HepG2 (cell line): Measurements from ENCODE around the gene PRKCG. TPM values are rescaled to one million over a fixed set of nuclear protein-coding genes. Genes with fewer than 3 reads are reported as not detected.

Source experiments
- DMAP1 ChIP-seq: IDR thresholded peaks from 2 replicates; pipeline ENCODE4 v1.6.1; 2016
- HOXD1 ChIP-seq: sonication (generic); formaldehyde crosslinking; IDR thresholded peaks from 2 replicates; pipeline ENCODE4 v1.5.0; 2020; ENCODE audit warnings: missing genetic modification reagents
- MAF1 ChIP-seq: sonication (generic); formaldehyde crosslinking; IDR thresholded peaks from 2 replicates; pipeline ENCODE4 v1.5.0; 2020; ENCODE audit warnings: missing genetic modification reagents, borderline replicate concordance
- MEIS1 ChIP-seq: sonication (generic); formaldehyde crosslinking; IDR thresholded peaks from 2 replicates; pipeline ENCODE4 v1.9.0; 2021; ENCODE audit warnings: mild to moderate bottlenecking, missing genetic modification reagents, moderate library complexity, borderline replicate concordance
- NFRKB ChIP-seq: fragments of 450-650 bp; IDR thresholded peaks from 2 replicates; pipeline ENCODE4 v1.6.1; 2017
- NR0B2 ChIP-seq: sonication (generic); formaldehyde crosslinking; IDR thresholded peaks from 2 replicates; pipeline ENCODE4 v1.4.0; 2020; ENCODE audit warnings: mild to moderate bottlenecking, missing genetic modification reagents
- PHF8 ChIP-seq: sonication (generic); formaldehyde crosslinking; IDR thresholded peaks from 2 replicates; pipeline ENCODE4 v1.5.0; 2020; ENCODE audit warnings: missing genetic modification reagents
- POGZ ChIP-seq: sonication (generic); formaldehyde crosslinking; IDR thresholded peaks from 2 replicates; pipeline ENCODE4 v1.4.0; 2020; ENCODE audit warnings: mild to moderate bottlenecking, missing genetic modification reagents
- POLR2G ChIP-seq: fragments of 200-400 bp; formaldehyde crosslinking; IDR thresholded peaks from 2 replicates; pipeline ENCODE4 v1.6.1; 2018; ENCODE audit warnings: mild to moderate bottlenecking, low read depth, low read length, moderate library complexity
- TP53 ChIP-seq: sonication (generic); formaldehyde crosslinking; conservative IDR thresholded peaks from 2 replicates; pipeline ENCODE4 v1.4.0; 2020; ENCODE audit warnings: missing genetic modification reagents
- ZBTB1 ChIP-seq: sonication (generic); formaldehyde crosslinking; IDR thresholded peaks from 2 replicates; pipeline ENCODE4 v1.4.0; 2020; ENCODE audit warnings: missing genetic modification reagents, borderline replicate concordance
- ZFP36L2 ChIP-seq: sonication (generic); formaldehyde crosslinking; IDR thresholded peaks from 2 replicates; pipeline ENCODE4 v1.4.0; 2020; ENCODE audit warnings: missing genetic modification reagents
- ZFP62 ChIP-seq: sonication (generic); formaldehyde crosslinking; IDR thresholded peaks from 2 replicates; pipeline ENCODE4 v1.4.0; 2020; ENCODE audit warnings: missing genetic modification reagents
- ZNF160 ChIP-seq: sonication (generic); formaldehyde crosslinking; IDR thresholded peaks from 2 replicates; pipeline ENCODE4 v1.8.0; 2022; ENCODE audit warnings: mild to moderate bottlenecking, inconsistent platforms, missing genetic modification reagents
- ZNF33B ChIP-seq: sonication (generic); formaldehyde crosslinking; IDR thresholded peaks from 2 replicates; pipeline ENCODE4 v1.5.1; 2020; ENCODE audit warnings: mild to moderate bottlenecking, missing genetic modification reagents
- ZNF383 ChIP-seq: sonication (generic); formaldehyde crosslinking; IDR thresholded peaks from 2 replicates; pipeline ENCODE4 v1.4.0; 2020; ENCODE audit warnings: missing genetic modification reagents, mild to moderate bottlenecking, borderline replicate concordance
- ZNF747 ChIP-seq: sonication (generic); formaldehyde crosslinking; IDR thresholded peaks from 2 replicates; pipeline ENCODE4 v1.8.1; 2023; ENCODE audit warnings: missing genetic modification reagents, mild to moderate bottlenecking, borderline replicate concordance
- ZNF788 ChIP-seq: sonication (generic); formaldehyde crosslinking; IDR thresholded peaks from 2 replicates; pipeline ENCODE4 v1.5.0; 2020; ENCODE audit warnings: mild to moderate bottlenecking, missing genetic modification reagents, borderline replicate concordance
- polyA plus RNA-seq, 8 experiments: library from polyadenylated mRNA; depleted of rRNA in 3 of 8; stranded (reverse) in 7 of 8; unstranded in 1 of 8; fragments of >200 nt; fragmentation: Illumina TruSeq in 4 of 8; extraction: Trizol in 4 of 8; gene quantifications; 2 replicates each; pipeline versions ENCODE4 v1.2.1 to v1.2.3, GENCODE V29; 2011 to 2016; ENCODE audit warnings: low read depth in 4 of 8, missing spikeins in 1 of 8, mixed read lengths in 1 of 8; ENCODE audit not compliant: insufficient read depth in 1 of 8
- total RNA-seq, 5 experiments: library from RNA; depleted of rRNA; stranded (reverse); fragments of >200 nt; fragmentation: Illumina TruSeq; extraction: Trizol; gene quantifications; 2 replicates each; pipeline ENCODE4 v1.2.3, GENCODE V29; 2016; ENCODE audit warnings: low read depth in 1 of 5
- TF ChIP-seq, protein P1 (sequence below): sonication (generic); formaldehyde crosslinking; IDR thresholded peaks from 2 replicates; pipeline ENCODE4 v1.4.0; 2020; ENCODE audit warnings: low read depth, mild to moderate bottlenecking, missing genetic modification reagents
- TF ChIP-seq, protein P2 (sequence below): sonication (generic); formaldehyde crosslinking; IDR thresholded peaks from 2 replicates; pipeline ENCODE4 v1.4.0; 2020; ENCODE audit warnings: mild to moderate bottlenecking, low read depth, missing genetic modification reagents
- TF ChIP-seq, protein P3 (sequence below): sonication (generic); formaldehyde crosslinking; IDR thresholded peaks from 2 replicates; pipeline ENCODE4 v1.4.0; 2020; ENCODE audit warnings: missing genetic modification reagents
- TF ChIP-seq, protein P4 (sequence below): sonication (generic); formaldehyde crosslinking; IDR thresholded peaks from 2 replicates; pipeline ENCODE4 v1.5.0; 2020; ENCODE audit warnings: missing genetic modification reagents

PRKCG gene
- total and polyA plus RNA-seq, 2 of the 13 experiments (the other 11 are each of a cell fraction or from before 2014, with no cell fraction given): 0.02 to 0.03 TPM

- TF ChIP-seq, protein P1, sequence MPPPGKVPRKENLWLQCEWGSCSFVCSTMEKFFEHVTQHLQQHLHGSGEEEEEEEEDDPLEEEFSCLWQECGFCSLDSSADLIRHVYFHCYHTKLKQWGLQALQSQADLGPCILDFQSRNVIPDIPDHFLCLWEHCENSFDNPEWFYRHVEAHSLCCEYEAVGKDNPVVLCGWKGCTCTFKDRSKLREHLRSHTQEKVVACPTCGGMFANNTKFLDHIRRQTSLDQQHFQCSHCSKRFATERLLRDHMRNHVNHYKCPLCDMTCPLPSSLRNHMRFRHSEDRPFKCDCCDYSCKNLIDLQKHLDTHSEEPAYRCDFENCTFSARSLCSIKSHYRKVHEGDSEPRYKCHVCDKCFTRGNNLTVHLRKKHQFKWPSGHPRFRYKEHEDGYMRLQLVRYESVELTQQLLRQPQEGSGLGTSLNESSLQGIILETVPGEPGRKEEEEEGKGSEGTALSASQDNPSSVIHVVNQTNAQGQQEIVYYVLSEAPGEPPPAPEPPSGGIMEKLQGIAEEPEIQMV (CRISPR knock-in tag): no peak
- TF ChIP-seq MAF1 (CRISPR knock-in tag): 0 out of 2 replicates have a peak, but pooled peaks have one; percentile 35
- no peak for TF ChIP-seq ZNF788
- no peak for TF ChIP-seq ZNF383 (CRISPR knock-in tag)
- TF ChIP-seq, protein P2, sequence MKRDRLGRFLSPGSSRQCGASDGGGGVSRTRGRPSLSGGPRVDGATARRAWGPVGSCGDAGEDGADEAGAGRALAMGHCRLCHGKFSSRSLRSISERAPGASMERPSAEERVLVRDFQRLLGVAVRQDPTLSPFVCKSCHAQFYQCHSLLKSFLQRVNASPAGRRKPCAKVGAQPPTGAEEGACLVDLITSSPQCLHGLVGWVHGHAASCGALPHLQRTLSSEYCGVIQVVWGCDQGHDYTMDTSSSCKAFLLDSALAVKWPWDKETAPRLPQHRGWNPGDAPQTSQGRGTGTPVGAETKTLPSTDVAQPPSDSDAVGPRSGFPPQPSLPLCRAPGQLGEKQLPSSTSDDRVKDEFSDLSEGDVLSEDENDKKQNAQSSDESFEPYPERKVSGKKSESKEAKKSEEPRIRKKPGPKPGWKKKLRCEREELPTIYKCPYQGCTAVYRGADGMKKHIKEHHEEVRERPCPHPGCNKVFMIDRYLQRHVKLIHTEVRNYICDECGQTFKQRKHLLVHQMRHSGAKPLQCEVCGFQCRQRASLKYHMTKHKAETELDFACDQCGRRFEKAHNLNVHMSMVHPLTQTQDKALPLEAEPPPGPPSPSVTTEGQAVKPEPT: no peak
- peak; percentile 58; the same call in 1 of the 2 replicates for TF ChIP-seq ZNF33B (CRISPR knock-in tag)
- TF ChIP-seq POLR2G: peak; percentile 86
- TF ChIP-seq ZBTB1: no peak
- TF ChIP-seq HOXD1: 0 out of 2 replicates have a peak, but pooled peaks have one; percentile 25
- peak; percentile 69 for TF ChIP-seq DMAP1 (CRISPR knock-in tag)
- TF ChIP-seq, protein P3, sequence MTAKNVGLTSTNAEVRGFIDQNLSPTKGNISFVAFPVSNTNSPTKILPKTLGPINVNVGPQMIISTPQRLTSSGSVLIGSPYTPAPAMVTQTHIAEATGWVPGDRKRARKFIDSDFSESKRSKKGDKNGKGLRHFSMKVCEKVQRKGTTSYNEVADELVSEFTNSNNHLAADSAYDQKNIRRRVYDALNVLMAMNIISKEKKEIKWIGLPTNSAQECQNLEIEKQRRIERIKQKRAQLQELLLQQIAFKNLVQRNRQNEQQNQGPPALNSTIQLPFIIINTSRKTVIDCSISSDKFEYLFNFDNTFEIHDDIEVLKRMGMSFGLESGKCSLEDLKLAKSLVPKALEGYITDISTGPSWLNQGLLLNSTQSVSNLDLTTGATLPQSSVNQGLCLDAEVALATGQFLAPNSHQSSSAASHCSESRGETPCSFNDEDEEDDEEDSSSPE (CRISPR knock-in tag): peak; percentile 74
- peak; percentile 25; the same call in 1 of the 2 replicates for TF ChIP-seq MEIS1 (CRISPR knock-in tag)
- TF ChIP-seq TP53 (CRISPR knock-in tag): peak; percentile 76; the same call in 1 of the 2 replicates
- no peak for TF ChIP-seq ZFP62
- no peak for TF ChIP-seq NFRKB
- 0 out of 2 replicates have a peak, but pooled peaks have one; percentile 32 for TF ChIP-seq POGZ
- TF ChIP-seq NR0B2 (CRISPR knock-in tag): peak; percentile 82; the same call in 1 of the 2 replicates
- peak; percentile 77 for TF ChIP-seq PHF8 (CRISPR knock-in tag)
- TF ChIP-seq ZFP36L2 (CRISPR knock-in tag): 0 out of 2 replicates have a peak, but pooled peaks have one; percentile 2
- TF ChIP-seq, protein P4, sequence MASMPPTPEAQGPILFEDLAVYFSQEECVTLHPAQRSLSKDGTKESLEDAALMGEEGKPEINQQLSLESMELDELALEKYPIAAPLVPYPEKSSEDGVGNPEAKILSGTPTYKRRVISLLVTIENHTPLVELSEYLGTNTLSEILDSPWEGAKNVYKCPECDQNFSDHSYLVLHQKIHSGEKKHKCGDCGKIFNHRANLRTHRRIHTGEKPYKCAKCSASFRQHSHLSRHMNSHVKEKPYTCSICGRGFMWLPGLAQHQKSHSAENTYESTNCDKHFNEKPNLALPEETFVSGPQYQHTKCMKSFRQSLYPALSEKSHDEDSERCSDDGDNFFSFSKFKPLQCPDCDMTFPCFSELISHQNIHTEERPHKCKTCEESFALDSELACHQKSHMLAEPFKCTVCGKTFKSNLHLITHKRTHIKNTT (CRISPR knock-in tag): no peak
- TF ChIP-seq ZNF747 (CRISPR knock-in tag): no peak
- TF ChIP-seq ZNF160 (CRISPR knock-in tag): no peak
Measured at GRCh38 chr19:53865918-53866864, 15.8 kb upstream of the PRKCG start (continued).
